SK-N-SH (cell line): Measurements from ENCODE around the gene CLK2.

Source experiments
- CTCF ChIP-seq: fragments of 200-600 bp; sonication (generic); IDR thresholded peaks from 2 replicates; pipeline ENCODE4 v1.6.1; 2017; ENCODE audit warnings: antibody characterized with exemption, mild to moderate bottlenecking, moderate library complexity
- FOSL2 ChIP-seq: IDR thresholded peaks from 2 replicates; pipeline ENCODE4 v1.4.0; 2012; ENCODE audit warnings: low read depth, mild to moderate bottlenecking, moderate library complexity, borderline replicate concordance
- MXI1 ChIP-seq: IDR thresholded peaks from 2 replicates; pipeline ENCODE4 v1.6.1; 2012; ENCODE audit warnings: mild to moderate bottlenecking, low read depth, low read length, improper control_type of control experiment
- POLR2AphosphoS5 ChIP-seq: IDR thresholded peaks from 2 replicates; pipeline ENCODE4 v1.6.1; 2012; ENCODE audit warnings: low read depth, low read length
- REST ChIP-seq: IDR thresholded peaks from 2 replicates; pipeline ENCODE4 v1.6.1; 2012; ENCODE audit warnings: mild to moderate bottlenecking, low read depth, low read length, moderate library complexity
- RXRA ChIP-seq: IDR thresholded peaks from 2 replicates; pipeline ENCODE4 v1.4.0; 2012; ENCODE audit warnings: low read depth, mild to moderate bottlenecking, borderline replicate concordance
- USF2 ChIP-seq: fragments of 150-350 bp; IDR thresholded peaks from 2 replicates; pipeline ENCODE4 v1.6.1; 2017; ENCODE audit warnings: antibody characterized with exemption, low read length, low read depth, borderline replicate concordance

- TF ChIP-seq USF2: no peak
- peak; percentile 56; the same call in 1 of the 2 replicates for TF ChIP-seq FOSL2
- TF ChIP-seq REST: peak; percentile 60; the same call in 1 of the 2 replicates
- peak; percentile 96 for TF ChIP-seq POLR2AphosphoS5
- peak; percentile 10 for TF ChIP-seq MXI1
- TF ChIP-seq CTCF: peak; percentile 56
- TF ChIP-seq RXRA: no peak; the same call in 1 of the 2 replicates
Observed at GRCh38 chr1:155244368-155245162, 28.7 kb downstream of the CLK2 start.
